HG03159 (cell line): Measurements from ENCODE around the gene AKAP12.

ENCODE experiments used
- ATAC-seq: cut with Tn5 transposase; IDR thresholded peaks from one replicate; pipeline ENCODE4 v1.9.1; 2021; ENCODE audit warnings: mild to moderate bottlenecking, moderate library complexity; ENCODE audit not compliant: unreplicated experiment

The AKAP12 gene

GRCh38 chr6:151232899-151233298 is 6.9 kb upstream of the AKAP12 start:
- ATAC-seq: no peak

- no peak for ATAC-seq
These were observed 6.0 kb upstream of the AKAP12 start for GRCh38 chr6:151233731-151234130.

- ATAC-seq: no peak
These were observed 2.9 kb upstream of the AKAP12 start for GRCh38 chr6:151236668-151237401.

- ATAC-seq: no peak
These were observed 394 bp downstream of the AKAP12 start for GRCh38 chr6:151240036-151240685.

GRCh38 chr6:151240791-151241642 is 1.2 kb downstream of the AKAP12 start:
- no peak for ATAC-seq

- no peak for ATAC-seq
These were observed 2.1 kb downstream of the AKAP12 start for GRCh38 chr6:151241853-151242252.

GRCh38 chr6:151242420-151242861 is 2.7 kb downstream of the AKAP12 start:
- ATAC-seq: no peak

GRCh38 chr6:151243481-151243880 is 3.7 kb downstream of the AKAP12 start:
- no peak for ATAC-seq

- ATAC-seq: no peak
These were observed 7.7 kb downstream of the AKAP12 start for GRCh38 chr6:151247490-151247889.

- no peak for ATAC-seq
These were observed 8.5 kb downstream of the AKAP12 start for GRCh38 chr6:151248295-151248694.

GRCh38 chr6:151252634-151253033 is 12.9 kb downstream of the AKAP12 start:
- no peak for ATAC-seq

GRCh38 chr6:151254451-151255081 is 14.8 kb downstream of the AKAP12 start:
- no peak for ATAC-seq

- ATAC-seq: no peak
These were observed 16.0 kb downstream of the AKAP12 start for GRCh38 chr6:151255811-151256210.

GRCh38 chr6:151257985-151258445 is 18.2 kb downstream of the AKAP12 start:
- no peak for ATAC-seq

GRCh38 chr6:151260205-151260604 is 20.4 kb downstream of the AKAP12 start:
- ATAC-seq: no peak

- ATAC-seq: no peak
These were observed 23.3 kb downstream of the AKAP12 start for GRCh38 chr6:151263035-151263434.

- ATAC-seq: no peak
These were observed 24.2 kb downstream of the AKAP12 start for GRCh38 chr6:151263967-151264366.

- ATAC-seq: no peak
These were observed 25.5 kb downstream of the AKAP12 start for GRCh38 chr6:151265282-151265681.

GRCh38 chr6:151269321-151269995 is 29.7 kb downstream of the AKAP12 start:
- no peak for ATAC-seq

- no peak for ATAC-seq
These were observed 35.4 kb downstream of the AKAP12 start for GRCh38 chr6:151275121-151275520.
